ENCODE measurements around the gene POLE3. TPM values are rescaled to one million over a fixed set of nuclear protein-coding genes. Genes with fewer than 3 reads are reported as not detected.
"Not testable (repeated sequence)": the region's sequence is repeated elsewhere in the genome, so short reads cannot be mapped to it uniquely, and the experiment has no call there.

POLE3 gene
- total RNA-seq, 1 experiment from 2014 or later = 157 TPM

- no peak for DNase-seq
- no peak overlapping the region for H3K4me3 ChIP-seq
Measured at GRCh38 chr9:113375057-113376023, 35.1 kb downstream of the POLE3 start.

GRCh38 chr9:113373676-113374392 lies 36.6 kb downstream of the POLE3 start:
- H3K27me3 ChIP-seq = no peaks in the 10 kb centered on the region
- H3K9me3 ChIP-seq (replicated peaks) = no peaks in the 10 kb centered on the region
- H3K4me3 ChIP-seq = no peak overlapping the region
- H3K36me3 ChIP-seq = no peaks in the 10 kb centered on the region
- no peak for DNase-seq
- no peaks in the 10 kb centered on the region for H3K4me1 ChIP-seq
- no peak overlapping the region for H3K27ac ChIP-seq

More at GRCh38 chr9:113375057-113376023, 35.1 kb downstream of the POLE3 start:
- Histone ChIP-seq H3K36me3 (no peaks in the 10 kb centered on the region), H3K27me3 (no peaks in the 10 kb centered on the region; the same call in 1 of the 2 replicates), H3K27ac (no peak overlapping the region), H3K4me1 (no peaks in the 10 kb centered on the region), H3K9me3 (replicated peaks) (no peaks in the 10 kb centered on the region)

GRCh38 chr9:113373256-113373655 lies 37.2 kb downstream of the POLE3 start:
- no peaks in the 10 kb centered on the region for H3K9me3 ChIP-seq (replicated peaks)
- H3K27ac ChIP-seq = no peak overlapping the region
- no peaks in the 10 kb centered on the region for H3K36me3 ChIP-seq
- H3K4me1 ChIP-seq = no peaks in the 10 kb centered on the region
- DNase-seq = no peak
- no peak overlapping the region for H3K4me3 ChIP-seq
- no peaks in the 10 kb centered on the region for H3K27me3 ChIP-seq

GRCh38 chr9:113372059-113372458 lies 38.4 kb downstream of the POLE3 start:
- Histone ChIP-seq H3K36me3 (no peaks in the 10 kb centered on the region), H3K4me3 (no peak overlapping the region), H3K9me3 (replicated peaks) (no peaks in the 10 kb centered on the region), H3K27ac (no peak overlapping the region), H3K27me3 (no peaks in the 10 kb centered on the region), H3K4me1 (no peaks in the 10 kb centered on the region)
- DNase-seq = no peak

- Histone ChIP-seq H3K27me3 (no peaks in the 10 kb centered on the region), H3K4me1 (peaks cover 5% of the 10 kb centered on the region; the same call in 1 of the 2 replicates), H3K4me3 (no peak overlapping the region), H3K9me3 (replicated peaks) (no peaks in the 10 kb centered on the region), H3K27ac (no peak overlapping the region), H3K36me3 (no peaks in the 10 kb centered on the region)
- no peak for DNase-seq
Measured at GRCh38 chr9:113370806-113371325, 39.6 kb downstream of the POLE3 start.

GRCh38 chr9:113369855-113370140 lies 40.7 kb downstream of the POLE3 start:
- Histone ChIP-seq H3K4me3 (no peak overlapping the region), H3K4me1 (peaks cover 5% of the 10 kb centered on the region; the same call in 1 of the 2 replicates), H3K27ac (no peak overlapping the region), H3K27me3 (no peaks in the 10 kb centered on the region), H3K36me3 (no peaks in the 10 kb centered on the region), H3K9me3 (replicated peaks) (no peaks in the 10 kb centered on the region)
- no peak for DNase-seq

- H3K27me3 ChIP-seq = no peaks in the 10 kb centered on the region
- H3K4me3 ChIP-seq = no peak overlapping the region
- peaks cover 5% of the 10 kb centered on the region for H3K4me1 ChIP-seq
- DNase-seq = no peak
- no peak overlapping the region for H3K27ac ChIP-seq
- no peaks in the 10 kb centered on the region for H3K9me3 ChIP-seq (replicated peaks)
- no peaks in the 10 kb centered on the region for H3K36me3 ChIP-seq
Measured at GRCh38 chr9:113368982-113369854, 41.3 kb downstream of the POLE3 start.

GRCh38 chr9:113368348-113368981 lies 42.0 kb downstream of the POLE3 start:
- DNase-seq = no peak
- H3K4me1 ChIP-seq = peaks cover 5% of the 10 kb centered on the region
- H3K27ac ChIP-seq = no peak overlapping the region
- no peaks in the 10 kb centered on the region for H3K36me3 ChIP-seq
- no peaks in the 10 kb centered on the region for H3K27me3 ChIP-seq
- no peak overlapping the region for H3K4me3 ChIP-seq
- no peaks in the 10 kb centered on the region for H3K9me3 ChIP-seq (replicated peaks)

- not testable (repeated sequence) for H3K36me3 ChIP-seq; H3K9me3 ChIP-seq (replicated peaks); H3K27me3 ChIP-seq; DNase-seq; H3K27ac ChIP-seq; H3K4me3 ChIP-seq
- H3K4me1 ChIP-seq = peaks cover 27% of the 10 kb centered on the region
Measured at GRCh38 chr9:113365652-113366051, 44.8 kb downstream of the POLE3 start.

GRCh38 chr9:113364951-113365350 lies 45.5 kb downstream of the POLE3 start:
- no peak overlapping the region for H3K4me3 ChIP-seq
- no peak overlapping the region for H3K27ac ChIP-seq
- no peaks in the 10 kb centered on the region for H3K9me3 ChIP-seq (replicated peaks)
- no peaks in the 10 kb centered on the region for H3K36me3 ChIP-seq
- peaks cover 34% of the 10 kb centered on the region for H3K4me1 ChIP-seq
- no peaks in the 10 kb centered on the region for H3K27me3 ChIP-seq
- no peak for DNase-seq

GRCh38 chr9:113363336-113363735 lies 47.1 kb downstream of the POLE3 start:
- H3K9me3 ChIP-seq (replicated peaks) = no peaks in the 10 kb centered on the region
- H3K36me3 ChIP-seq = no peaks in the 10 kb centered on the region
- no peak overlapping the region for H3K4me3 ChIP-seq
- H3K4me1 ChIP-seq = peaks cover 35% of the 10 kb centered on the region
- H3K27ac ChIP-seq = peak overlapping the region; percentile 35
- peak; percentile 41 to 79 for DNase-seq
- H3K27me3 ChIP-seq = no peaks in the 10 kb centered on the region

- Histone ChIP-seq H3K4me1 (peaks cover 35% of the 10 kb centered on the region), H3K27me3 (no peaks in the 10 kb centered on the region; the same call in 1 of the 2 replicates), H3K36me3 (no peaks in the 10 kb centered on the region), H3K27ac (peak overlapping the region; percentile 2; the same call in 1 of the 2 replicates), H3K9me3 (replicated peaks) (no peaks in the 10 kb centered on the region), H3K4me3 (no peak overlapping the region)
- DNase-seq = peak in 1 of 2 experiments; percentile 60
Measured at GRCh38 chr9:113361304-113362018, 49.0 kb downstream of the POLE3 start.

GRCh38 chr9:113360242-113360842 lies 50.1 kb downstream of the POLE3 start:
- Histone ChIP-seq H3K9me3 (replicated peaks) (no peaks in the 10 kb centered on the region), H3K4me3 (no peak overlapping the region), H3K27me3 (no peaks in the 10 kb centered on the region; the same call in 1 of the 2 replicates), H3K4me1 (peaks cover 30% of the 10 kb centered on the region), H3K36me3 (no peaks in the 10 kb centered on the region), H3K27ac (no peak overlapping the region)
- DNase-seq = peak; percentile 30 to 59
